ENCODE data around the gene HERC4. TPM values are rescaled to one million over a fixed set of nuclear protein-coding genes. Genes with fewer than 3 reads are reported as not detected.

Gene HERC4
- total RNA-seq, 1 donor from 2014 or later: 56.9 TPM

GRCh38 chr10:67925449-67926005 lies 149.6 kb downstream of the HERC4 start:
- peaks cover 14% of the 10 kb centered on the region for H3K36me3 Mint-ChIP-seq (ENCODE audit: low read depth, unreplicated experiment)
- Histone ChIP-seq H3K4me3 (ENCODE audit: insufficient read depth, low read depth, low read length) (no peak overlapping the region), H3K9me3 (ENCODE audit: insufficient read depth, low read depth, low read length) (no peaks in the 10 kb centered on the region), H3K27me3 (ENCODE audit: insufficient read depth, low read length) (no peaks in the 10 kb centered on the region), H3K79me2 (ENCODE audit: insufficient read depth, low read length) (peaks cover 4% of the 10 kb centered on the region), H4K20me1 (ENCODE audit: insufficient read depth, low read length) (peaks cover 4% of the 10 kb centered on the region), H3K9ac (ENCODE audit: low read length) (no peak overlapping the region), H3K4me1 (ENCODE audit: insufficient read depth, low read length) (no peaks in the 10 kb centered on the region), H3K27ac (ENCODE audit: low read depth, low read length) (no peak overlapping the region), H2AFZ (ENCODE audit: low read depth, low read length) (no peak overlapping the region), H3K4me2 (ENCODE audit: low read length) (no peak overlapping the region), H3K36me3 (ENCODE audit: insufficient read depth, low read length) (peaks cover 31% of the 10 kb centered on the region)
- peaks cover 9% of the 10 kb centered on the region for H3K4me1 Mint-ChIP-seq (ENCODE audit: low read depth, unreplicated experiment)
- peak; percentile 56 for DNase-seq (ENCODE audit: low read depth)
- no peak for TF ChIP-seq CTCF (IDR thresholded peaks at IDR 0.05; ENCODE audit: insufficient read depth, low read depth, low read length)
- TF ChIP-seq EZH2 (IDR thresholded peaks at IDR 0.05; ENCODE audit: insufficient read depth, low read length): no peak
- no peaks in the 10 kb centered on the region for H3K27me3 Mint-ChIP-seq (ENCODE audit: low read depth, unreplicated experiment)
- H3K4me3 Mint-ChIP-seq (ENCODE audit: unreplicated experiment): no peak overlapping the region
- H3K27ac Mint-ChIP-seq (ENCODE audit: unreplicated experiment): no peak overlapping the region
- H3K9me3 Mint-ChIP-seq (ENCODE audit: unreplicated experiment): no peaks in the 10 kb centered on the region
- peak; percentile 83 for FAIRE-seq

GRCh38 chr10:67924136-67924535 lies 150.9 kb downstream of the HERC4 start:
- H3K27ac ChIP-seq (ENCODE audit: low read depth, low read length): no peak overlapping the region
- no peak for TF ChIP-seq CTCF (IDR thresholded peaks at IDR 0.05; ENCODE audit: insufficient read depth, low read depth, low read length)
- no peak for TF ChIP-seq EZH2 (IDR thresholded peaks at IDR 0.05; ENCODE audit: insufficient read depth, low read length)
- H3K9ac ChIP-seq (ENCODE audit: low read length): no peak overlapping the region
- no peak overlapping the region for H3K4me3 ChIP-seq (ENCODE audit: insufficient read depth, low read depth, low read length)
- no peak overlapping the region for H3K4me3 Mint-ChIP-seq (ENCODE audit: unreplicated experiment)
- H4K20me1 ChIP-seq (ENCODE audit: insufficient read depth, low read length): peaks cover 4% of the 10 kb centered on the region
- H3K27me3 Mint-ChIP-seq (ENCODE audit: low read depth, unreplicated experiment): no peaks in the 10 kb centered on the region
- peaks cover 4% of the 10 kb centered on the region for H3K79me2 ChIP-seq (ENCODE audit: insufficient read depth, low read length)
- no peaks in the 10 kb centered on the region for H3K27me3 ChIP-seq (ENCODE audit: insufficient read depth, low read length)
- peaks cover 13% of the 10 kb centered on the region for H3K36me3 Mint-ChIP-seq (ENCODE audit: low read depth, unreplicated experiment)
- DNase-seq (ENCODE audit: low read depth) (no peak), FAIRE-seq (peak; percentile 52)
- peaks cover 26% of the 10 kb centered on the region for H3K36me3 ChIP-seq (ENCODE audit: insufficient read depth, low read length)
- no peak overlapping the region for H2AFZ ChIP-seq (ENCODE audit: low read depth, low read length)
- no peaks in the 10 kb centered on the region for H3K9me3 Mint-ChIP-seq (ENCODE audit: unreplicated experiment)
- no peak overlapping the region for H3K27ac Mint-ChIP-seq (ENCODE audit: unreplicated experiment)
- no peak overlapping the region for H3K4me2 ChIP-seq (ENCODE audit: low read length)
- H3K9me3 ChIP-seq (ENCODE audit: insufficient read depth, low read depth, low read length): no peaks in the 10 kb centered on the region
- peaks cover 9% of the 10 kb centered on the region for H3K4me1 Mint-ChIP-seq (ENCODE audit: low read depth, unreplicated experiment)
- H3K4me1 ChIP-seq (ENCODE audit: insufficient read depth, low read length): no peaks in the 10 kb centered on the region

GRCh38 chr10:67923551-67923950 lies 151.5 kb downstream of the HERC4 start:
- DNase-seq (ENCODE audit: low read depth): peak; percentile 20
- peaks cover 13% of the 10 kb centered on the region for H3K36me3 Mint-ChIP-seq (ENCODE audit: low read depth, unreplicated experiment)
- Histone ChIP-seq H3K4me3 (ENCODE audit: insufficient read depth, low read depth, low read length) (no peak overlapping the region), H3K27me3 (ENCODE audit: insufficient read depth, low read length) (no peaks in the 10 kb centered on the region), H3K9me3 (ENCODE audit: insufficient read depth, low read depth, low read length) (no peaks in the 10 kb centered on the region), H2AFZ (ENCODE audit: low read depth, low read length) (no peak overlapping the region), H3K4me1 (ENCODE audit: insufficient read depth, low read length) (no peaks in the 10 kb centered on the region), H3K27ac (ENCODE audit: low read depth, low read length) (no peak overlapping the region), H3K4me2 (ENCODE audit: low read length) (no peak overlapping the region), H3K9ac (ENCODE audit: low read length) (no peak overlapping the region), H3K79me2 (ENCODE audit: insufficient read depth, low read length) (peaks cover 4% of the 10 kb centered on the region), H4K20me1 (ENCODE audit: insufficient read depth, low read length) (peaks cover 4% of the 10 kb centered on the region), H3K36me3 (ENCODE audit: insufficient read depth, low read length) (peaks cover 28% of the 10 kb centered on the region)
- H3K4me1 Mint-ChIP-seq (ENCODE audit: low read depth, unreplicated experiment): peaks cover 9% of the 10 kb centered on the region
- TF ChIP-seq CTCF (IDR thresholded peaks at IDR 0.05; ENCODE audit: insufficient read depth, low read depth, low read length) (no peak), EZH2 (IDR thresholded peaks at IDR 0.05; ENCODE audit: insufficient read depth, low read length) (no peak)
- H3K27me3 Mint-ChIP-seq (ENCODE audit: low read depth, unreplicated experiment): no peaks in the 10 kb centered on the region
- FAIRE-seq: no peak
- no peaks in the 10 kb centered on the region for H3K9me3 Mint-ChIP-seq (ENCODE audit: unreplicated experiment)
- no peak overlapping the region for H3K4me3 Mint-ChIP-seq (ENCODE audit: unreplicated experiment)
- no peak overlapping the region for H3K27ac Mint-ChIP-seq (ENCODE audit: unreplicated experiment)

Data from astrocyte (in vitro differentiated cells and primary cell).